Hepatocyte (in vitro differentiated cells): ENCODE data around the gene INPPL1.

Experiments used
- CTCF ChIP-seq: fragments of 200-600 bp; sonication (generic); IDR thresholded peaks from 2 replicates; pipeline ENCODE4 v1.5.1; 2016; ENCODE audit warnings: antibody characterized with exemption, mild to moderate bottlenecking; ENCODE audit not compliant: poor library complexity
- EZH2 ChIP-seq: fragments of 200-600 bp; sonication (generic); IDR thresholded peaks from 2 replicates; pipeline ENCODE4 v1.6.1; 2016; ENCODE audit warnings: antibody characterized with exemption, mild to moderate bottlenecking, borderline replicate concordance

DNA sequence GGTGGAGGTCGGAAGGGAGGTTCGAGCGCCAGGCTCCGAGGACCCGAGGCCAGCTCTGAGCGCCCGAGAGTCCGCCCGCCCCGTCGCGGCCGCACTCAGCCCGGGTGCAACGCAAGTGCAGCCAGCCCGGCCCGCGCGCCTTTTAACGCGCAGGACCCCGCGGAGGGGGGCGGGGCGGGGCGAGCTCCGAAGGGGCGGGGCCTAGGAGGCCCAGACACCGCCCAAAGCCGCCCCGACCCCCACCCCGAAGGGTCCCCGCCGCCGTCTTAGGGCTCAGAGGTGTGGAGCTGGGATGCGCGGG, 19.4 kb downstream of the INPPL1 start, which contains the start of gene PHOX2A:
- TF ChIP-seq CTCF (no peak), EZH2 (no peak)
